Stimulated activated CD4-positive, alpha-beta T cell treated with anti-CD3 and anti-CD28 coated beads, Interleukin-1b, Interleukin-23, amount 100 ng/mL, for 24 hours (primary cell): ENCODE data around the gene ARHGEF26.

Experiments used
- DNase-seq, 4 experiments: peaks; one replicate each; pipeline ENCODE4 v3.0.0-alpha.2; 2020; ENCODE audit warnings: low read depth in 4 of 4, low spot score in 1 of 4

The ARHGEF26 gene

GRCh38 chr3:154195620-154196356, 74.6 kb downstream of the ARHGEF26 start:
- no peak for DNase-seq

- no peak for DNase-seq
Measured at GRCh38 chr3:154197751-154198150, 76.6 kb downstream of the ARHGEF26 start.

GRCh38 chr3:154209499-154209898, 88.3 kb downstream of the ARHGEF26 start:
- DNase-seq: no peak

GRCh38 chr3:154210986-154211385, 89.8 kb downstream of the ARHGEF26 start:
- no peak for DNase-seq

GRCh38 chr3:154214306-154214705, 93.1 kb downstream of the ARHGEF26 start:
- DNase-seq: no peak

- no peak for DNase-seq
Measured at GRCh38 chr3:154217671-154218070, 96.5 kb downstream of the ARHGEF26 start.

- no peak for DNase-seq
Measured at GRCh38 chr3:154218728-154219127, 97.5 kb downstream of the ARHGEF26 start.

- DNase-seq: no peak
Measured at GRCh38 chr3:154220462-154220861, 99.3 kb downstream of the ARHGEF26 start.

- DNase-seq: no peak
Measured at GRCh38 chr3:154223519-154223918, 102.3 kb downstream of the ARHGEF26 start.

GRCh38 chr3:154224366-154224765, 103.2 kb downstream of the ARHGEF26 start:
- DNase-seq: no peak

GRCh38 chr3:154224866-154225265, 103.7 kb downstream of the ARHGEF26 start:
- no peak for DNase-seq

- no peak for DNase-seq
Measured at GRCh38 chr3:154225536-154225935, 104.3 kb downstream of the ARHGEF26 start.

GRCh38 chr3:154227531-154227930, 106.3 kb downstream of the ARHGEF26 start:
- no peak for DNase-seq

- DNase-seq: no peak
Measured at GRCh38 chr3:154228561-154229216, 107.5 kb downstream of the ARHGEF26 start.

- DNase-seq: no peak
Measured at GRCh38 chr3:154229217-154229590, 108.0 kb downstream of the ARHGEF26 start.

GRCh38 chr3:154235330-154235729, 114.1 kb downstream of the ARHGEF26 start:
- no peak for DNase-seq

GRCh38 chr3:154236331-154236730, 115.1 kb downstream of the ARHGEF26 start:
- no peak for DNase-seq

- no peak for DNase-seq
Measured at GRCh38 chr3:154240235-154240634, 119.0 kb downstream of the ARHGEF26 start.

- no peak for DNase-seq
Measured at GRCh38 chr3:154241496-154241895, 120.3 kb downstream of the ARHGEF26 start.

GRCh38 chr3:154242766-154243165, 121.6 kb downstream of the ARHGEF26 start:
- no peak for DNase-seq

- DNase-seq: no peak
Measured at GRCh38 chr3:154243353-154243752, 122.2 kb downstream of the ARHGEF26 start.

GRCh38 chr3:154244644-154245043, 123.5 kb downstream of the ARHGEF26 start:
- no peak for DNase-seq
